Measurements from ENCODE around the gene UGT1A10.
"Not testable (repeated sequence)": the region's sequence is repeated elsewhere in the genome, so short reads cannot be mapped to it uniquely, and the experiment has no call there.

Gene UGT1A10

GRCh38 chr2:233636306-233636705, at the start of gene UGT1A10:
Gene UGT1A10, plus strand, starts transcription at chr2:233636448. Its CDS starts 75 bp downstream, at chr2:233636523.
- H3K4me3 ChIP-seq (ENCODE audit: low read depth, low read length); in situ Hi-C loops (cut with HindIII; ENCODE audit: low sequenced_read_pairs): not testable (repeated sequence)

GRCh38 chr2:233588400-233588799, 47.8 kb upstream of the UGT1A10 start:
- no peak for DNase-seq (ENCODE audit: low read depth)
- in situ Hi-C loops (cut with HindIII; ENCODE audit: low sequenced_read_pairs), result no loop called here
- no peak overlapping the region for H3K4me3 ChIP-seq (ENCODE audit: low read depth, low read length)
- no peak for TF ChIP-seq CTCF (IDR thresholded peaks at IDR 0.05; ENCODE audit: low read depth, low read length, missing control alignments)

More at GRCh38 chr2:233636306-233636705, at the start of gene UGT1A10:
- DNase-seq (ENCODE audit: low read depth), result not testable (repeated sequence)

GRCh38 chr2:233592706-233593105, 43.5 kb upstream of the UGT1A10 start:
- DNase-seq (ENCODE audit: low read depth); in situ Hi-C loops (cut with HindIII; ENCODE audit: low sequenced_read_pairs); H3K4me3 ChIP-seq (ENCODE audit: low read depth, low read length): not testable (repeated sequence)

GRCh38 chr2:233593201-233593600, 43.0 kb upstream of the UGT1A10 start:
- H3K4me3 ChIP-seq (ENCODE audit: low read depth, low read length), result no peak overlapping the region
- DNase-seq (ENCODE audit: low read depth), result no peak
- in situ Hi-C loops (cut with HindIII; ENCODE audit: low sequenced_read_pairs), result no loop called here
- no peak for TF ChIP-seq CTCF (IDR thresholded peaks at IDR 0.05; ENCODE audit: low read depth, low read length, missing control alignments)

GRCh38 chr2:233597522-233597921, 38.7 kb upstream of the UGT1A10 start:
- in situ Hi-C loops (cut with HindIII; ENCODE audit: low sequenced_read_pairs), result no loop called here
- TF ChIP-seq CTCF (IDR thresholded peaks at IDR 0.05; ENCODE audit: low read depth, low read length, missing control alignments), result no peak
- H3K4me3 ChIP-seq (ENCODE audit: low read depth, low read length), result no peak overlapping the region
- DNase-seq (ENCODE audit: low read depth), result no peak

- no peak overlapping the region for H3K4me3 ChIP-seq (ENCODE audit: low read depth, low read length)
- in situ Hi-C loops (cut with HindIII; ENCODE audit: low sequenced_read_pairs), result no loop called here
- DNase-seq (ENCODE audit: low read depth), result no peak
- TF ChIP-seq CTCF (IDR thresholded peaks at IDR 0.05; ENCODE audit: low read depth, low read length, missing control alignments), result no peak
Measured at GRCh38 chr2:233598952-233599351, 37.3 kb upstream of the UGT1A10 start.

- no peak for TF ChIP-seq CTCF (IDR thresholded peaks at IDR 0.05; ENCODE audit: low read depth, low read length, missing control alignments)
- in situ Hi-C loops (cut with HindIII; ENCODE audit: low sequenced_read_pairs), result no loop called here
- no peak for DNase-seq (ENCODE audit: low read depth)
Measured at GRCh38 chr2:233600386-233600785, 35.9 kb upstream of the UGT1A10 start.

GRCh38 chr2:233602076-233602475, 34.2 kb upstream of the UGT1A10 start:
- in situ Hi-C loops (cut with HindIII; ENCODE audit: low sequenced_read_pairs), result no loop called here
- no peak for TF ChIP-seq CTCF (IDR thresholded peaks at IDR 0.05; ENCODE audit: low read depth, low read length, missing control alignments)
- no peak for DNase-seq (ENCODE audit: low read depth)
- no peak overlapping the region for H3K4me3 ChIP-seq (ENCODE audit: low read depth, low read length)

More at GRCh38 chr2:233600386-233600785, 35.9 kb upstream of the UGT1A10 start:
- no peak overlapping the region for H3K4me3 ChIP-seq (ENCODE audit: low read depth, low read length)
